GM12878 (cell line): Measurements from ENCODE around the gene EFHC1. TPM values are rescaled to one million over a fixed set of nuclear protein-coding genes. Genes with fewer than 3 reads are reported as not detected.

ENCODE experiments used
- ATAC-seq: fragments of 200-7000 bp; cut with Tn5 transposase; 3 replicates; pipeline ENCODE4 v1.9.1; 2020; ENCODE audit warnings: mild to moderate bottlenecking, moderate library complexity
- BruUV-seq: library from RNA; stranded (reverse); fragments of 400-500 nt; replicated peaks from 2 replicates; lab custom pipeline; 2021; lab: Mats Ljungman, UMichigan
- CTCF ChIA-PET: fragments of 300-600 bp; sonication (Branson Sonifier 250); formaldehyde crosslinking; extraction: SDS; loops from one replicate; lab custom pipeline; 2021; ENCODE audit warnings: inconsistent platforms; lab: Yijun Ruan, JAX
- POLR2A ChIA-PET: fragments of 350-600 bp; formaldehyde crosslinking; extraction: SDS; loops from one replicate; lab custom pipeline; 2021; ENCODE audit warnings: inconsistent platforms; lab: Charles Lee
- RAD21 ChIA-PET: fragments of 300-600 bp; sonication (Branson Sonifier 250); formaldehyde crosslinking; loops from one replicate; lab custom pipeline; 2023; ENCODE audit warnings: antibody characterized with exemption; ENCODE audit not compliant: unreplicated experiment; lab: Charles Lee
- SMC1A ChIA-PET: fragments of 300-600 bp; sonication (Branson Sonifier 250); formaldehyde crosslinking; loops from one replicate; lab custom pipeline; 2023; ENCODE audit not compliant: unreplicated experiment, uncharacterized antibody; lab: Charles Lee
- DNase-seq: peaks from one replicate; pipeline ENCODE4 v3.0.0-alpha.2; 2011; ENCODE audit warnings: low read depth, low spot score
- FAIRE-seq: peaks from 3 replicates; lab custom pipeline; 2011; peaks lifted over from hg19 to GRCh38; lab: Jason Lieb, UNC
- H2AFZ ChIP-seq: 2 replicates; pipeline ENCODE4 v1.6.0; 2011; ENCODE audit warnings: low read depth, low read length, control low read depth; ENCODE audit not compliant: control insufficient read depth
- H3K27ac ChIP-seq: 2 replicates; pipeline ENCODE4 v1.5.1; 2011; ENCODE audit warnings: control low read depth; ENCODE audit not compliant: control insufficient read depth, insufficient read depth
- H3K27me3 ChIP-seq, 2 experiments: replicated peaks in 1 of 2; 2 replicates each; pipeline versions ENCODE4 v1.6.0 to v1.6.1; 2011; ENCODE audit warnings: low read length in 1 of 2; ENCODE audit not compliant: control insufficient read depth in 2 of 2, insufficient read depth in 2 of 2
- H3K36me3 ChIP-seq, 2 experiments: 2 replicates each; pipeline ENCODE4 v1.5.1; 2011; ENCODE audit warnings: low read length in 1 of 2; ENCODE audit not compliant: control insufficient read depth in 2 of 2, insufficient read depth in 2 of 2
- H3K4me1 ChIP-seq: 2 replicates; pipeline ENCODE4 v1.6.1; 2011; ENCODE audit warnings: mild to moderate bottlenecking, low read length, moderate library complexity, mixed read lengths; ENCODE audit not compliant: control insufficient read depth, insufficient read depth
- H3K4me2 ChIP-seq: 2 replicates; pipeline ENCODE4 v1.6.0; 2011; ENCODE audit warnings: control low read depth; ENCODE audit not compliant: control insufficient read depth, insufficient read depth
- H3K4me3 ChIP-seq: fragments of 200-600 bp; sonication (generic); 2 replicates; pipeline ENCODE4 v1.5.1; 2016
- H3K79me2 ChIP-seq: 2 replicates; pipeline ENCODE4 v1.6.0; 2011; ENCODE audit warnings: low read length; ENCODE audit not compliant: control insufficient read depth, insufficient read depth
- H3K9ac ChIP-seq: 2 replicates; pipeline ENCODE4 v1.8.0; 2011; ENCODE audit warnings: low read length, control low read depth, mixed read lengths; ENCODE audit not compliant: control insufficient read depth, insufficient read depth
- H3K9me3 ChIP-seq: replicated peaks from 3 replicates; pipeline ENCODE4 v1.5.1; 2011; ENCODE audit warnings: mild to moderate bottlenecking, low read length; ENCODE audit not compliant: control insufficient read depth, insufficient read depth
- H4K20me1 ChIP-seq: 2 replicates; pipeline ENCODE4 v1.6.0; 2011; ENCODE audit not compliant: control insufficient read depth, insufficient read depth
- CBX5 ChIP-seq: sonication (generic); IDR thresholded peaks from 2 replicates; pipeline ENCODE4 v1.6.1; 2016; ENCODE audit warnings: low read depth, moderate library complexity, mild to moderate bottlenecking, inconsistent platforms
- FOXM1 ChIP-seq: IDR thresholded peaks from 2 replicates; pipeline ENCODE4 v1.6.1; 2012; ENCODE audit warnings: low read depth, mild to moderate bottlenecking, inconsistent platforms, low read length, moderate library complexity
- IRF5 ChIP-seq: fragments of 450-650 bp; IDR thresholded peaks from 2 replicates; pipeline ENCODE4 v1.6.1; 2017; ENCODE audit warnings: borderline replicate concordance
- POLR2A ChIP-seq: IDR thresholded peaks from 2 replicates; pipeline ENCODE4 v1.6.1; 2011; ENCODE audit warnings: low read depth, mild to moderate bottlenecking, low read length
- POLR2AphosphoS5 ChIP-seq: IDR thresholded peaks from 2 replicates; pipeline ENCODE4 v1.6.1; 2011; ENCODE audit warnings: mild to moderate bottlenecking, low read length, inconsistent platforms
- RUNX3 ChIP-seq: IDR thresholded peaks from 2 replicates; pipeline ENCODE4 v1.6.1; 2012; ENCODE audit warnings: low read length, inconsistent platforms
- SKIL ChIP-seq: fragments of 450-650 bp; IDR thresholded peaks from 2 replicates; pipeline ENCODE4 v1.6.1; 2017; ENCODE audit warnings: mild to moderate bottlenecking, low read depth, inconsistent platforms; ENCODE audit not compliant: poor library complexity, severe bottlenecking
- SMAD1 ChIP-seq: fragments of 450-650 bp; IDR thresholded peaks from 2 replicates; pipeline ENCODE4 v1.6.1; 2018; ENCODE audit warnings: mild to moderate bottlenecking, low read depth; ENCODE audit not compliant: partially characterized antibody
- SPI1 ChIP-seq: IDR thresholded peaks from 2 replicates; pipeline ENCODE4 v1.6.1; 2011; ENCODE audit warnings: low read depth, mild to moderate bottlenecking, low read length, moderate library complexity, borderline replicate concordance; ENCODE audit not compliant: insufficient read depth
- TAF1 ChIP-seq: IDR thresholded peaks from 2 replicates; pipeline ENCODE4 v1.6.1; 2011; ENCODE audit warnings: mild to moderate bottlenecking, low read depth, low read length, borderline replicate concordance
- TARDBP ChIP-seq: IDR thresholded peaks from 2 replicates; pipeline ENCODE4 v1.6.1; 2016; ENCODE audit warnings: borderline replicate concordance
- USF1 ChIP-seq: IDR thresholded peaks from 2 replicates; pipeline ENCODE4 v1.6.1; 2011; ENCODE audit warnings: borderline replicate concordance, low read depth, mild to moderate bottlenecking, moderate library complexity, mixed read lengths, low read length; ENCODE audit not compliant: insufficient read depth; ENCODE audit errors: extremely low read length
- ZNF217 ChIP-seq: fragments of 450-650 bp; IDR thresholded peaks from 2 replicates; pipeline ENCODE4 v1.6.1; 2017; ENCODE audit warnings: antibody characterized with exemption, mild to moderate bottlenecking
- ZNF384 ChIP-seq: IDR thresholded peaks from 2 replicates; pipeline ENCODE4 v1.6.1; 2012; ENCODE audit warnings: low read depth, mild to moderate bottlenecking, low read length, improper control_type of control experiment, borderline replicate concordance
- ZNF622 ChIP-seq: fragments of 450-650 bp; IDR thresholded peaks from 2 replicates; pipeline ENCODE4 v1.6.1; 2017; ENCODE audit warnings: mild to moderate bottlenecking, inconsistent platforms
- WGBS: methylation state at CpG from one replicate; pipeline ENCODE4 v1.1.6; 2016; ENCODE audit warnings: low lambda C conversion rate; ENCODE audit not compliant: insufficient replicate concordance, insufficient coverage; ENCODE audit errors: missing lambda C conversion rate; 5-methylcytosine and 5-hydroxymethylcytosine counted together
- in situ Hi-C: fragments of 300-500 bp; cut with MboI; formaldehyde crosslinking; loops from 9 replicates; pipeline ENCODE4 v1.14.3; 2018; ENCODE audit warnings: mixed read lengths
- intact Hi-C: fragments of 100-400 bp; cut with micrococcal nuclease; formaldehyde crosslinking; loops from one replicate; pipeline ENCODE4 v1.14.2; 2022; ENCODE audit not compliant: unreplicated experiment
- polyA plus RNA-seq, 11 experiments: library from polyadenylated mRNA; depleted of rRNA in 4 of 11; unstranded in 6 of 11; stranded (reverse) in 5 of 11; fragments of >200 nt; fragmentation: Nextera tagmentation in 4 of 11; fragmentation: Illumina TruSeq in 1 of 11; extraction: Ambion mirVana in 4 of 11; extraction: Trizol in 1 of 11; gene quantifications; 1 replicate in 1 of 11; 2 replicates in 10 of 11; pipeline versions ENCODE4 v1.2.1 to v1.2.3, GENCODE V29; 2011 to 2016; ENCODE audit warnings: inconsistent platforms in 2 of 11, missing spikeins in 2 of 11, low read depth in 1 of 11
- total RNA-seq, 4 experiments: library from RNA; depleted of rRNA in 3 of 4; stranded (reverse); fragments of >200 nt in 3 of 4; fragmentation: Illumina TruSeq in 1 of 4; extraction: Trizol in 1 of 4; gene quantifications; 2 replicates each; pipeline versions ENCODE4 v1.2.1 to v1.2.3, GENCODE V29; 2013 to 2021
- TF ChIP-seq, protein P1 (sequence below): fragments of 450-650 bp; IDR thresholded peaks from 2 replicates; pipeline ENCODE4 v1.6.1; 2016; ENCODE audit warnings: mild to moderate bottlenecking
- TF ChIP-seq, protein P2 (sequence below): fragments of 450-650 bp; IDR thresholded peaks from 2 replicates; pipeline ENCODE4 v1.6.1; 2014; ENCODE audit warnings: mild to moderate bottlenecking

Gene EFHC1
- total and polyA plus RNA-seq, 10 of the 15 experiments (the other 5 are each of a cell fraction or from before 2014, with no cell fraction given), result 5.5 to 14.5 (median 8.8) TPM

- BruUV-seq, result no TSS peak
- no peak overlapping the region for H3K27ac ChIP-seq
- CTCF ChIA-PET, result no interaction called here
- TF ChIP-seq SMAD1 (no peak), USF1 (no peak), POLR2AphosphoS5 (no peak), TARDBP (no peak), CBX5 (no peak), ZNF217 (no peak), POLR2A (no peak), SPI1 (no peak), IRF5 (no peak), ZNF384 (no peak), TAF1 (no peak), ZNF622 (no peak), RUNX3 (no peak), SKIL (no peak), FOXM1 (no peak)
- TF ChIP-seq, protein P1, sequence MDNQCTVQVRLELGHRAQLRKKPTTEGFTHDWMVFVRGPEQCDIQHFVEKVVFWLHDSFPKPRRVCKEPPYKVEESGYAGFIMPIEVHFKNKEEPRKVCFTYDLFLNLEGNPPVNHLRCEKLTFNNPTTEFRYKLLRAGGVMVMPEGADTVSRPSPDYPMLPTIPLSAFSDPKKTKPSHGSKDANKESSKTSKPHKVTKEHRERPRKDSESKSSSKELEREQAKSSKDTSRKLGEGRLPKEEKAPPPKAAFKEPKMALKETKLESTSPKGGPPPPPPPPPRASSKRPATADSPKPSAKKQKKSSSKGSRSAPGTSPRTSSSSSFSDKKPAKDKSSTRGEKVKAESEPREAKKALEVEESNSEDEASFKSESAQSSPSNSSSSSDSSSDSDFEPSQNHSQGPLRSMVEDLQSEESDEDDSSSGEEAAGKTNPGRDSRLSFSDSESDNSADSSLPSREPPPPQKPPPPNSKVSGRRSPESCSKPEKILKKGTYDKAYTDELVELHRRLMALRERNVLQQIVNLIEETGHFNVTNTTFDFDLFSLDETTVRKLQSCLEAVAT, result no peak
- TF ChIP-seq, protein P2, sequence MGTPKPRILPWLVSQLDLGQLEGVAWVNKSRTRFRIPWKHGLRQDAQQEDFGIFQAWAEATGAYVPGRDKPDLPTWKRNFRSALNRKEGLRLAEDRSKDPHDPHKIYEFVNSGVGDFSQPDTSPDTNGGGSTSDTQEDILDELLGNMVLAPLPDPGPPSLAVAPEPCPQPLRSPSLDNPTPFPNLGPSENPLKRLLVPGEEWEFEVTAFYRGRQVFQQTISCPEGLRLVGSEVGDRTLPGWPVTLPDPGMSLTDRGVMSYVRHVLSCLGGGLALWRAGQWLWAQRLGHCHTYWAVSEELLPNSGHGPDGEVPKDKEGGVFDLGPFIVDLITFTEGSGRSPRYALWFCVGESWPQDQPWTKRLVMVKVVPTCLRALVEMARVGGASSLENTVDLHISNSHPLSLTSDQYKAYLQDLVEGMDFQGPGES, result no peak
Observed at GRCh38 chr6:52558266-52559000, 138.3 kb downstream of the EFHC1 start.

More at GRCh38 chr6:52558266-52559000, 138.3 kb downstream of the EFHC1 start:
- H3K4me2 ChIP-seq, result no peak overlapping the region
- intact Hi-C loops, result no loop called here
- no peaks in the 10 kb centered on the region for H3K4me1 ChIP-seq
- SMC1A ChIA-PET, result no interaction called here
- WGBS, result 97% methylated on average over 6 of the region's 6 CpGs
- DNase-seq, result no peak
- in situ Hi-C loops, result no loop called here
- no peak overlapping the region for H3K4me3 ChIP-seq
- ATAC-seq, result no peak
- POLR2A ChIA-PET, result interaction anchor here (1.0 kb wide), 1 partner anchor 12 kb away, joined by 3 read pairs; no protein-coding TSS in a partner anchor
- H4K20me1 ChIP-seq, result no peaks in the 10 kb centered on the region
- RAD21 ChIA-PET, result no interaction called here
- H3K36me3 ChIP-seq, result no peaks in the 10 kb centered on the region; a peak in 1 of 4 replicates
- no peak overlapping the region for H2AFZ ChIP-seq
- H3K27me3 ChIP-seq, result no peaks in the 10 kb centered on the region
- no peaks in the 10 kb centered on the region for H3K9me3 ChIP-seq
- H3K9ac ChIP-seq, result no peak overlapping the region
- no peak for FAIRE-seq
- peaks cover 6% of the 10 kb centered on the region for H3K79me2 ChIP-seq
